Renal cortex interstitium (tissue), 15 donors: Measurements from ENCODE around the gene UXS1. TPM values are rescaled to one million over a fixed set of nuclear protein-coding genes. Genes with fewer than 3 reads are reported as not detected.
A peak's percentile ranks its signal among the peaks of the same experiment; 100 is the strongest.
"Not testable (repeated sequence)": the region's sequence is repeated elsewhere in the genome, so short reads cannot be mapped to it uniquely, and the experiment has no call there.

Experiments
- DNase-seq, 11 donors: peaks; one replicate each; pipeline ENCODE4 v3.0.0-alpha.2; 2013; ENCODE audit warnings: low read depth in 9 of 11, low spot score in 4 of 11; ENCODE audit errors: extremely low read depth in 1 of 11
- long read RNA-seq, 16 experiments: transcript quantifications; one replicate each; lab custom pipeline, GENCODE V29; 2026
- polyA plus RNA-seq, 3 donors: library from polyadenylated mRNA; unstranded; fragments of 120-200 nt; gene quantifications; one replicate each; pipeline ENCODE4 v1.2.1, GENCODE V29; 2013; ENCODE audit not compliant: insufficient read length in 3 of 3

UXS1 gene
- polyA plus RNA-seq: 10 to 100 TPM; 71.8 to 83.1 (median 74.8) TPM
- long read RNA-seq, donor 1, transcript UXS1-203 (15 exons, 1,839 nt): major isoform, 5 of 24 reads
- long read RNA-seq, donor 1, partial matches to known transcripts: 11 of 24 reads
- long read RNA-seq, donor 1, other reads (novel, unspliced or antisense): 0 of 24 reads
- long read RNA-seq, donor 2, transcript UXS1-203 (15 exons, 1,839 nt): major isoform, 8 of 8 reads
- long read RNA-seq, donor 2, partial matches to known transcripts: 0 of 8 reads
- long read RNA-seq, donor 2, other reads (novel, unspliced or antisense): 0 of 8 reads
- long read RNA-seq, donor 3, transcript UXS1-201 (15 exons, 2,099 nt): minor isoform, 6 of 76 reads
- long read RNA-seq, donor 3, transcript UXS1-203 (15 exons, 1,839 nt): major isoform, 17 of 76 reads
- long read RNA-seq, donor 3, partial matches to known transcripts: 53 of 76 reads
- long read RNA-seq, donor 3, other reads (novel, unspliced or antisense): 0 of 76 reads
- long read RNA-seq, donor 4, transcript UXS1-203 (15 exons, 1,839 nt): major isoform, 12 of 19 reads
- long read RNA-seq, donor 4, partial matches to known transcripts: 0 of 19 reads
- long read RNA-seq, donor 4, other reads (novel, unspliced or antisense): 0 of 19 reads
- long read RNA-seq, donor 5: 0 reads
- long read RNA-seq, donor 6, transcript UXS1-210 (2 exons, 1,547 nt): major isoform, 5 of 12 reads
- long read RNA-seq, donor 6, partial matches to known transcripts: 0 of 12 reads
- long read RNA-seq, donor 6, other reads (novel, unspliced or antisense): 0 of 12 reads
- long read RNA-seq, donor 7, transcript UXS1-203 (15 exons, 1,839 nt): major isoform, 10 of 23 reads
- long read RNA-seq, donor 7, transcript UXS1-201 (15 exons, 2,099 nt): minor isoform, 5 of 23 reads
- long read RNA-seq, donor 7, transcript UXS1-210 (2 exons, 1,547 nt): minor isoform, 6 of 23 reads
- long read RNA-seq, donor 7, partial matches to known transcripts: 0 of 23 reads
- long read RNA-seq, donor 7, other reads (novel, unspliced or antisense): 0 of 23 reads
- long read RNA-seq, donor 8, transcript UXS1-210 (2 exons, 1,547 nt): minor isoform, 5 of 84 reads
- long read RNA-seq, donor 8, transcript UXS1-203 (15 exons, 1,839 nt): major isoform, 23 of 84 reads
- long read RNA-seq, donor 8, transcript UXS1-201 (15 exons, 2,099 nt): minor isoform, 7 of 84 reads
- long read RNA-seq, donor 8, partial matches to known transcripts: 48 of 84 reads
- long read RNA-seq, donor 8, other reads (novel, unspliced or antisense): 0 of 84 reads
- long read RNA-seq, donor 9, transcript UXS1-203 (15 exons, 1,839 nt): major isoform, 8 of 10 reads
- long read RNA-seq, donor 9, partial matches to known transcripts: 0 of 10 reads
- long read RNA-seq, donor 9, other reads (novel, unspliced or antisense): 0 of 10 reads
- long read RNA-seq, donor 10, transcript UXS1-203 (15 exons, 1,839 nt): major isoform, 13 of 69 reads
- long read RNA-seq, donor 10, partial matches to known transcripts: 51 of 69 reads
- long read RNA-seq, donor 10, other reads (novel, unspliced or antisense): 0 of 69 reads
- long read RNA-seq, donor 11, transcript UXS1-203 (15 exons, 1,839 nt): major isoform, 7 of 31 reads
- long read RNA-seq, donor 11, partial matches to known transcripts: 18 of 31 reads
- long read RNA-seq, donor 11, other reads (novel, unspliced or antisense): 0 of 31 reads
- long read RNA-seq, donor 12, transcript UXS1-203 (15 exons, 1,839 nt): major isoform, 5 of 11 reads
- long read RNA-seq, donor 12, partial matches to known transcripts: 0 of 11 reads
- long read RNA-seq, donor 12, other reads (novel, unspliced or antisense): 0 of 11 reads
- long read RNA-seq, donor 13, transcript UXS1-203 (15 exons, 1,839 nt): major isoform, 14 of 24 reads
- long read RNA-seq, donor 13, partial matches to known transcripts: 5 of 24 reads
- long read RNA-seq, donor 13, other reads (novel, unspliced or antisense): 0 of 24 reads
- long read RNA-seq, donor 14, transcript UXS1-203 (15 exons, 1,839 nt): major isoform, 6 of 42 reads
- long read RNA-seq, donor 14, partial matches to known transcripts: 32 of 42 reads
- long read RNA-seq, donor 14, other reads (novel, unspliced or antisense): 0 of 42 reads
- long read RNA-seq, donor 15, partial matches to known transcripts: 0 of 7 reads
- long read RNA-seq, donor 15, other reads (novel, unspliced or antisense): 0 of 7 reads
- long read RNA-seq, donor 16, transcript UXS1-210 (2 exons, 1,547 nt): minor isoform, 14 of 126 reads
- long read RNA-seq, donor 16, transcript UXS1-203 (15 exons, 1,839 nt): major isoform, 32 of 126 reads
- long read RNA-seq, donor 16, partial matches to known transcripts: 76 of 126 reads
- long read RNA-seq, donor 16, other reads (novel, unspliced or antisense): 0 of 126 reads

DNA sequence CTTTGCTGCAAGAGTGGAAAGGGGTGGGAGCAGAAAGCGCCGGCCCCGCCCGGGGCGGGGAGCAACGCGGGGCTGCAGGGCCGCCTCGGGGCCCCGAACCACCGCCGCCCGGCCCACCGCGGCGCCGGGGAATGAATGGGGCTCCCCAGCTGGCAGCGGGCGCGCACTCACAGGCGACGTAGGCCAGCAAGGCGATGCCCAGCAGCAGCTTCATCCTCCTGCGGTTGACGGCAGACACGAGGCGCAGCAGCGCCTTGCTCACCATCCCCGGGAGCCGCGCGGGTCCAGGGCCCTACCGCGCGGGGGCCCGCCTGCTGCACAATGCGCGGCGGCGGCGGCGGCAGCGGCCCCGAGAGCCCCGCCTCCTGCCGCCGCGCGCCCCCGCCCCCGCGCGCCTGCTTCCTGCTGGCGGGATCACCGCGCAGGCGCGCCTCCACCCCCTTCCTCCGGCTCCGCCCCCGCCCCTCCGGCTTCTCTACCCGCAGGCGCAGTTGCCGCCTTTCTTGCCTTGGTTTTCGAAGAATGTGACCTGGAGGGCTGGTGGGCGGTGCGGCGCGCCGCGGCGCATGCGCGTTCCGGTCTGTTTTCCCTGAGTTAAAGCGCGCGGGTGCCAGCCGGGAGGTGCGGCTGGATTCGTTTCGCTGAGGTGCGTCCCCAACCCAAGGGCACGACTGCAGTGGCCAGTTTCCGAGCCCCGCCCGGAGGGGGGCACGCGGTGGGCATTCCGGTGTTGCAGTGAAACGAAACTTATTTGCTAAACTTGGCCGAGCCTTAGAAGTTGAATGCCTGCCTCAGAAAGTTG lies at the start of gene UXS1:
TSS of gene UXS1 (minus strand) at position 325 of the 802 bp plus-strand sequence. CDS start at position 265, 60 bp downstream.
- DNase-seq: peak; percentile 86 to 97 (median 96)

DNA sequence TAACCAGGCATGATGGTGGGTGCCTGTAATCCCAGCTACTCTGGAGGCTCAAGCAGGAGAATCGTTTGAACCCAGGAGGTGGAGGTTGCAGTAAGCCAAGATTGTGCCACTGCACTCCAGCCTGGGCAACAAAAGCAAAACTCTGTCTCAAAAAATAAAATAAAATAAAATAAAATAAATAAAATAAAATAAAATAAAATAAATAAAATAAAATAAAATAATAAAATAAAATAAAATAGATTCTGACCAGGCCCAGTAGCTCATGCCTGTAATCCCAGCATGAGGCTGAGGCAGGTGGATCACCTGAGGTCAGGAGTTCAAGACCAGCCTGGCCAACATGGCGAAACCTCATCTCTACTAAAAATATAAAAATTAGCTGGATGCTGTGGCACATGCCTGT lies 45.4 kb upstream of the UXS1 start:
- not testable (repeated sequence) for DNase-seq

GRCh38 chr2:106235392-106235791 lies 41.3 kb upstream of the UXS1 start:
- not testable (repeated sequence) for DNase-seq

GRCh38 chr2:106233350-106233706 lies 39.2 kb upstream of the UXS1 start:
- DNase-seq: no peak

- no peak for DNase-seq
These were observed 38.7 kb upstream of the UXS1 start for GRCh38 chr2:106232638-106233349.

GRCh38 chr2:106223347-106223746 lies 29.2 kb upstream of the UXS1 start:
- DNase-seq: no peak

GRCh38 chr2:106222057-106222456 lies 28.0 kb upstream of the UXS1 start:
- not testable (repeated sequence) for DNase-seq

- no peak for DNase-seq
These were observed 25.7 kb upstream of the UXS1 start for GRCh38 chr2:106219813-106220212.

- not testable (repeated sequence) for DNase-seq
These were observed 25.1 kb upstream of the UXS1 start for GRCh38 chr2:106219157-106219556.

- no peak for DNase-seq
These were observed 14.8 kb upstream of the UXS1 start for GRCh38 chr2:106208874-106209273.

DNA sequence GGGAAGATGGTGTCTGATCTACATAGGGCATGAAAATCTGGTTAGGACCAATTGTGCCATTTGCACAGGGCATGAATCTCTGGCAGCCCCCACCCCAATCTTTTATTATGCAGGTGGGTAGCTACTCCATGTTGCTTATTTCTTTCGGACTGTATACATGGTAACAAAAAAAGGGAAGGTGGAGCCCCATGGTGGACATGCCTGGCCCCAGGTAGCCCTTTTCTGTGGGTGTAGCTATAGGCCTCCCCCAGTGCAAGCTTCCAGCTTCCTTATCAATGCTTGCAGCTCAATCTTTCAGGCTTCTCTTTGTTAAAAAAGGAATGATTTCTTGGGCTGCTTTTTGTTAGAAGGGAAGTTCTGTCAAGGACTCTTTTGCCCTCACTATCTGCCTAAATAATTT lies 14.3 kb upstream of the UXS1 start:
- no peak for DNase-seq

GRCh38 chr2:106207246-106207645 lies 13.1 kb upstream of the UXS1 start:
- DNase-seq: no peak

GRCh38 chr2:106205488-106205887 lies 11.4 kb upstream of the UXS1 start:
- no peak for DNase-seq

- not testable (repeated sequence) for DNase-seq
These were observed 10.4 kb upstream of the UXS1 start for GRCh38 chr2:106204551-106204950.

- DNase-seq: no peak
These were observed 7.6 kb upstream of the UXS1 start for GRCh38 chr2:106201661-106202060.

- peak in 7 of 11 donors; percentile 28 to 68 (median 47) for DNase-seq
These were observed 3.8 kb upstream of the UXS1 start for GRCh38 chr2:106197878-106198277.
